ENCODE results near the gene RPS6KA2.

- TF ChIP-seq CTCF (IDR thresholded peaks at IDR 0.05) (no peak), POLR2A (IDR thresholded peaks at IDR 0.05) (no peak)
Measured at GRCh38 chr6:166446567-166447065, 180.4 kb downstream of the RPS6KA2 start.

All from Peyer's patch (tissue), 4 donors.